GM18867 (cell line): Measurements from ENCODE around the gene CLSTN2.

Source experiments
- ATAC-seq: cut with Tn5 transposase; IDR thresholded peaks from one replicate; pipeline ENCODE4 v1.9.1; 2021; ENCODE audit warnings: mild to moderate bottlenecking, moderate library complexity; ENCODE audit not compliant: unreplicated experiment

The CLSTN2 gene

GRCh38 chr3:140004271-140004670, 69.3 kb downstream of the CLSTN2 start:
- no peak for ATAC-seq

- ATAC-seq, result no peak
These were observed 71.3 kb downstream of the CLSTN2 start for GRCh38 chr3:140006331-140006730.

- no peak for ATAC-seq
These were observed 72.1 kb downstream of the CLSTN2 start for GRCh38 chr3:140007081-140007480.

GRCh38 chr3:140007911-140008869, 73.2 kb downstream of the CLSTN2 start:
- no peak for ATAC-seq

GRCh38 chr3:140010391-140010790, 75.4 kb downstream of the CLSTN2 start:
- no peak for ATAC-seq

GRCh38 chr3:140011086-140011485, 76.1 kb downstream of the CLSTN2 start:
- ATAC-seq, result no peak

- no peak for ATAC-seq
These were observed 76.8 kb downstream of the CLSTN2 start for GRCh38 chr3:140011611-140012277.

- ATAC-seq, result no peak
These were observed 78.2 kb downstream of the CLSTN2 start for GRCh38 chr3:140013220-140013619.

- no peak for ATAC-seq
These were observed 80.0 kb downstream of the CLSTN2 start for GRCh38 chr3:140014831-140015495.

- no peak for ATAC-seq
These were observed 80.8 kb downstream of the CLSTN2 start for GRCh38 chr3:140015741-140016140.

- no peak for ATAC-seq
These were observed 83.6 kb downstream of the CLSTN2 start for GRCh38 chr3:140018556-140018955.

GRCh38 chr3:140019946-140020345, 85.0 kb downstream of the CLSTN2 start:
- no peak for ATAC-seq

- ATAC-seq, result no peak
These were observed 85.6 kb downstream of the CLSTN2 start for GRCh38 chr3:140020541-140020940.

GRCh38 chr3:140021269-140021668, 86.3 kb downstream of the CLSTN2 start:
- no peak for ATAC-seq

GRCh38 chr3:140022066-140022770, 87.2 kb downstream of the CLSTN2 start:
- no peak for ATAC-seq

- ATAC-seq, result peak; percentile 54
These were observed 88.9 kb downstream of the CLSTN2 start for GRCh38 chr3:140023616-140024530.

- ATAC-seq, result no peak
These were observed 96.2 kb downstream of the CLSTN2 start for GRCh38 chr3:140031170-140031569.

- ATAC-seq, result no peak
These were observed 99.1 kb downstream of the CLSTN2 start for GRCh38 chr3:140034058-140034457.

- no peak for ATAC-seq
These were observed 100.9 kb downstream of the CLSTN2 start for GRCh38 chr3:140035871-140036270.

GRCh38 chr3:140050396-140050795, 115.4 kb downstream of the CLSTN2 start:
- no peak for ATAC-seq
